Right hindlimb (tissue), 1 donor: ENCODE results near the gene GRIFIN.

Experiments used
- DNase-seq: peaks from one replicate; pipeline ENCODE4 v3.0.0-alpha.2; 2018

Gene GRIFIN

GRCh38 chr7:2452643-2453270 lies 23.4 kb downstream of the GRIFIN start:
- no peak for DNase-seq

- peak; percentile 30 for DNase-seq
Measured at GRCh38 chr7:2452074-2452507, 24.1 kb downstream of the GRIFIN start.

GRCh38 chr7:2451171-2452073 lies 24.8 kb downstream of the GRIFIN start:
- peak; percentile 88 for DNase-seq

- DNase-seq, result no peak
Measured at GRCh38 chr7:2450198-2451107, 25.7 kb downstream of the GRIFIN start.

- no peak for DNase-seq
Measured at GRCh38 chr7:2446676-2447075, 29.5 kb downstream of the GRIFIN start.

GRCh38 chr7:2445898-2446555 lies 30.2 kb downstream of the GRIFIN start:
- peak; percentile 51 for DNase-seq

GRCh38 chr7:2445047-2445446 lies 31.2 kb downstream of the GRIFIN start:
- no peak for DNase-seq

GRCh38 chr7:2444476-2444875 lies 31.7 kb downstream of the GRIFIN start:
- no peak for DNase-seq

GRCh38 chr7:2443491-2443890 lies 32.7 kb downstream of the GRIFIN start:
- DNase-seq, result no peak

- no peak for DNase-seq
Measured at GRCh38 chr7:2441430-2442058, 34.7 kb downstream of the GRIFIN start.

GRCh38 chr7:2440608-2441245 lies 35.5 kb downstream of the GRIFIN start:
- DNase-seq, result no peak

- DNase-seq, result no peak
Measured at GRCh38 chr7:2438775-2439174, 37.4 kb downstream of the GRIFIN start.

GRCh38 chr7:2438186-2438585 lies 38.0 kb downstream of the GRIFIN start:
- DNase-seq, result no peak

- no peak for DNase-seq
Measured at GRCh38 chr7:2437537-2438148, 38.6 kb downstream of the GRIFIN start.

GRCh38 chr7:2437136-2437535 lies 39.1 kb downstream of the GRIFIN start:
- DNase-seq, result no peak

- no peak for DNase-seq
Measured at GRCh38 chr7:2436341-2437104, 39.7 kb downstream of the GRIFIN start.

- DNase-seq, result no peak
Measured at GRCh38 chr7:2435146-2435545, 41.1 kb downstream of the GRIFIN start.

- no peak for DNase-seq
Measured at GRCh38 chr7:2433713-2434550, 42.3 kb downstream of the GRIFIN start.
